Karpas-422 (cell line): ENCODE results near the gene AK5. TPM values are rescaled to one million over a fixed set of nuclear protein-coding genes. Genes with fewer than 3 reads are reported as not detected.

Experiments used
- DNase-seq: peaks from one replicate; pipeline ENCODE4 v3.0.0-alpha.2; 2015
- H2AFZ ChIP-seq: fragments of 200-600 bp; sonication (generic); 2 replicates; pipeline ENCODE4 v1.6.1; 2014; ENCODE audit warnings: antibody characterized with exemption, low read length, mixed read lengths
- H3K27ac ChIP-seq: fragments of 200-600 bp; sonication (generic); 2 replicates; pipeline ENCODE4 v1.5.1; 2014; ENCODE audit warnings: mild to moderate bottlenecking, low read length, moderate library complexity
- H3K27me3 ChIP-seq: fragments of 200-600 bp; sonication (generic); 2 replicates; pipeline ENCODE4 v1.6.1; 2014; ENCODE audit warnings: low read length, mixed read lengths
- H3K36me3 ChIP-seq: fragments of 200-600 bp; sonication (generic); 2 replicates; pipeline ENCODE4 v1.6.1; 2014; ENCODE audit warnings: low read length, mixed read lengths; ENCODE audit not compliant: insufficient read depth
- H3K4me1 ChIP-seq: fragments of 200-600 bp; sonication (generic); 2 replicates; pipeline ENCODE4 v1.6.1; 2014; ENCODE audit warnings: mild to moderate bottlenecking, low read length, mixed read lengths
- H3K4me2 ChIP-seq: fragments of 200-600 bp; sonication (generic); 2 replicates; pipeline ENCODE4 v1.6.1; 2014; ENCODE audit warnings: low read length, low read depth, mild to moderate bottlenecking; ENCODE audit not compliant: poor library complexity, severe bottlenecking
- H3K4me3 ChIP-seq: fragments of 200-600 bp; sonication (generic); 2 replicates; pipeline ENCODE4 v1.5.1; 2014; ENCODE audit warnings: mild to moderate bottlenecking, antibody characterized with exemption, low read length, mixed read lengths
- H3K79me2 ChIP-seq: fragments of 200-600 bp; sonication (generic); 2 replicates; pipeline ENCODE4 v1.6.1; 2014; ENCODE audit warnings: mild to moderate bottlenecking, low read length, mixed read lengths
- H3K9ac ChIP-seq: fragments of 200-600 bp; sonication (generic); 2 replicates; pipeline ENCODE4 v1.6.0; 2014; ENCODE audit warnings: low read length
- H3K9me2 ChIP-seq: fragments of 200-600 bp; sonication (generic), shearing (Covaris generic); replicated peaks from 2 replicates; pipeline ENCODE4 v1.6.0; 2014; ENCODE audit warnings: mild to moderate bottlenecking, low read length, moderate library complexity; ENCODE audit not compliant: insufficient read depth
- H3K9me3 ChIP-seq: fragments of 300-700, 200-600 bp; sonication (generic); 2 replicates; pipeline ENCODE4 v1.6.1; 2014; ENCODE audit warnings: low read length, mixed read lengths
- H4K20me1 ChIP-seq: fragments of 200-600 bp; sonication (generic); 2 replicates; pipeline ENCODE4 v1.6.1; 2014; ENCODE audit warnings: mild to moderate bottlenecking, antibody characterized with exemption, low read length, low read depth; ENCODE audit not compliant: insufficient read depth
- small RNA-seq: library from RNA; depleted of rRNA; stranded (forward); fragments of <200 nt; gene quantifications from one replicate; pipeline ENCODE3, GENCODE V24; 2014
- total RNA-seq: library from RNA; depleted of rRNA; stranded (reverse); fragments of >200 nt; shearing (Covaris generic); gene quantifications from 2 replicates; pipeline ENCODE4 v1.2.3, GENCODE V29; 2014; ENCODE audit warnings: low replicate concordance; rRNA removed

Gene AK5
- total RNA-seq, 1 experiment from 2014 or later: not detected

DNA sequence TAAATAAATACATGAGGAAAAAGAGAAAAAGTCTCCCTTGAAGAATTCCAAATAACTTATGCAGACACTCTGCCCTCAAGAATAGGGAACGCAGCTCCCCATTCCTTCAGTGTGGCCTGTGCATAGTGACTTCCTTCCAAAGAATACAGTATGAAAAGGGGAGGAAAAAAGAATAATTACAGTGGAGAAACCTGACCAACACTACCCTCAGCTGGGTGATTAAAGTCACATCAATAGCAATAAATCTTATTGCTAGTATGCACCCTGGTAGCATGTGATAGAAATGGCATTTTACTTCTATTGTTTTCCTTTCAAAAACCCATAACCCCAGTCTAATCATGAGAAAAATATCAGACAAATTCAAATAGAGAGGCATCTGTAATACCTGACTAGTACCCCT lies 315.5 kb downstream of the AK5 start:
- no peak overlapping the region for H3K4me2 ChIP-seq
- H3K4me3 ChIP-seq: no peak overlapping the region
- H3K9me3 ChIP-seq: no peaks in the 10 kb centered on the region
- H3K36me3 ChIP-seq: peaks cover 33% of the 10 kb centered on the region
- no peaks in the 10 kb centered on the region for H3K9me2 ChIP-seq
- no peak overlapping the region for H3K27ac ChIP-seq
- H4K20me1 ChIP-seq: no peaks in the 10 kb centered on the region
- H3K27me3 ChIP-seq: no peaks in the 10 kb centered on the region
- H3K4me1 ChIP-seq: peaks cover 24% of the 10 kb centered on the region
- H2AFZ ChIP-seq: no peak overlapping the region
- no peak overlapping the region for H3K9ac ChIP-seq
- H3K79me2 ChIP-seq: peaks cover 94% of the 10 kb centered on the region
- DNase-seq: no peak

DNA sequence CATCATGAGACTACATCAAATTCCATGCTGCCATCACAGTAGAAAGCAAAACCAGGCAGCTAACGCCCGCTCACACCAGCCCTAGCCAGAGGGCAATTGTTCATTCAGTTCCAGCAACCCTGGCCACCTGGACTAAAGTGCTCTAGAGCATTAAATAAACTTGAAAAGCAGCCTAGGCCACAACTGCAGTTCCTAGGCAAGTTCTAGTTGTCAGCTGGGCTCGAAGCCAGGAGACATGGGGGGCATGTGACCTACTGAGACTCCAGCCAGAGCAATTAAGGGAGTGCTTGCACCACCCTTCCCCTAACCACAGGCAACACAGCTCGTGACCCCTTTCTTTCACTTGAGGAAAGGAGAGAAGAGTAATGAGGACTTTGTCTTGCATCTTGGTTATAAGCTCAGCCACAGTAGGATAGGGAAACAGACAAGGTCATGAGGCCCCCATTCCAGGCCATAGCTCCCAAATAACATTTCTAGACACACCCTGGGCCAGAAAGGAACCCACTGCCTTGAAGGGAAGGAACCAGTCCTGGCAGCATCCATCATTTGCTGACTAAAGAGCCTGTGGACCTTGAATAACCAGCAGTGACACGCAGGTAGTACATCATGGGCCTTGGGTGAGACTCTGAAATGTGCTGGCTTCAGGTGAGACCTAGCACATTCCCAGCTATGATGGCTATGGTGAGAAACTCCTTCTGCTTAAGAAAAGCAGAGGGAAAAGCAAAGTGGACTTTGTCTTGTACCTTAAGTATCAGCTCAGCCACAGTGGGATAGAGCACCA lies 323.6 kb downstream of the AK5 start:
- Histone ChIP-seq H4K20me1 (no peaks in the 10 kb centered on the region), H3K27me3 (no peaks in the 10 kb centered on the region), H3K4me2 (no peak overlapping the region), H3K27ac (no peak overlapping the region), H3K9me2 (no peaks in the 10 kb centered on the region), H3K36me3 (peaks cover 18% of the 10 kb centered on the region), H3K79me2 (peaks cover 94% of the 10 kb centered on the region), H3K9me3 (peaks cover 15% of the 10 kb centered on the region), H3K4me3 (no peak overlapping the region), H2AFZ (no peak overlapping the region), H3K4me1 (no peaks in the 10 kb centered on the region), H3K9ac (no peak overlapping the region)
- no peak for DNase-seq

DNA sequence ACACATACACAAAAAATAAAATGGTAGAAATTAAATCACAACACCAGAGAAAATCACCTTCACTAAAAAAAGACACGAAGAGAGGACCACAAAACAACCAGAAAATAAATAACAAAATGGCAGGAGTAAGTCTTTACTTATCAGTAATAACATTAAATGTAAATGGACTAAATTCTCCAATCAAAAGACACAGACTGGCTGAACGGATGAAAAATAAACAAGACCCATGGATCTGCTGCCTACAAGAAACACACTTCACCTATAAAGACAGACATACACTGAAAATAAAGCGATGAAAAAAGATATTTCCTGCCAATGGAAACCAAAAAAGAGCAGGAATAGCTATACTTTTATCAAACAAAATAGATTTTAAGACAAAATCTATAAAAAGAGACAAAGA lies 327.1 kb downstream of the AK5 start:
- Histone ChIP-seq H3K79me2 (peaks cover 94% of the 10 kb centered on the region), H3K9ac (no peak overlapping the region)

More for the DNA sequence above, 327.1 kb downstream of the AK5 start:
- Histone ChIP-seq H4K20me1 (no peaks in the 10 kb centered on the region), H3K27ac (no peak overlapping the region), H3K4me2 (no peak overlapping the region), H3K36me3 (peaks cover 45% of the 10 kb centered on the region), H3K9me3 (peaks cover 28% of the 10 kb centered on the region), H2AFZ (no peak overlapping the region), H3K27me3 (no peaks in the 10 kb centered on the region), H3K4me3 (no peak overlapping the region), H3K4me1 (no peaks in the 10 kb centered on the region), H3K9me2 (no peaks in the 10 kb centered on the region)
- DNase-seq: no peak

Small RNA genes within 50 kb of the gene (small RNA-seq; reads per million reads assigned to genes)
- gene RNU7-8P: not detected

Other genes starting within 250 kb of the AK5 start
- 16.6 and 51.8 TPM in 2 replicates for gene PIGK, start 62.6 kb upstream of the AK5 start, total RNA-seq